CD4-positive, alpha-beta memory T cell (primary cell): ENCODE results near the gene KDM4C. TPM values are rescaled to one million over a fixed set of nuclear protein-coding genes. Genes with fewer than 3 reads are reported as not detected.

Experiments used
- CTCF ChIA-PET: fragments of 350-600 bp; sonication (Branson Sonifier 250); formaldehyde crosslinking; loops from one replicate; lab custom pipeline; 2021; ENCODE audit warnings: inconsistent platforms; ENCODE audit not compliant: partially characterized antibody; lab: Charles Lee
- POLR2A ChIA-PET: fragments of 350-600 bp; sonication (Branson Sonifier 250); formaldehyde crosslinking; loops from one replicate; lab custom pipeline; 2021; ENCODE audit not compliant: partially characterized antibody; lab: Charles Lee
- DNase-seq, 5 donors: peaks; one replicate each; pipeline versions ENCODE4 v3.0.0 to v3.0.0-alpha.2; 2020 to 2022; ENCODE audit warnings: mixed read lengths in 1 of 5
- H3K27ac ChIP-seq: one replicate; pipeline ENCODE4 v1.7.0; 2013; ENCODE audit warnings: low read depth, low read length
- H3K27me3 ChIP-seq: 2 replicates; pipeline ENCODE4 v1.7.0; 2013; ENCODE audit warnings: mild to moderate bottlenecking, low read length, moderate library complexity; ENCODE audit not compliant: insufficient read depth
- H3K36me3 ChIP-seq: 2 replicates; pipeline ENCODE4 v1.7.0; 2013; ENCODE audit warnings: mild to moderate bottlenecking, low read length, moderate library complexity; ENCODE audit not compliant: insufficient read depth
- H3K4me1 ChIP-seq: 2 replicates; pipeline ENCODE4 v1.7.0; 2013; ENCODE audit warnings: mild to moderate bottlenecking, low read length, moderate library complexity; ENCODE audit not compliant: insufficient read depth
- H3K4me3 ChIP-seq, 2 donors: one replicate each; pipeline ENCODE4 v1.7.0; 2013; ENCODE audit warnings: low read length in 2 of 2, mild to moderate bottlenecking in 1 of 2
- H3K9me3 ChIP-seq, 2 donors: one replicate each; pipeline ENCODE4 v1.7.0; 2013; ENCODE audit warnings: low read length in 2 of 2, control low read depth in 1 of 2; ENCODE audit not compliant: control insufficient read depth in 1 of 2
- H3K27ac Mint-ChIP-seq, 7 donors: one replicate each; pipeline ENCODE4 v1.8.0; 2020 to 2021; ENCODE audit warnings: mixed read lengths in 7 of 7, mild to moderate bottlenecking in 6 of 7, inconsistent platforms in 3 of 7, moderate library complexity in 3 of 7
- H3K27me3 Mint-ChIP-seq, 2 donors: one replicate each; pipeline ENCODE4 v1.8.0; 2020 to 2021; ENCODE audit warnings: mixed read lengths in 2 of 2
- H3K36me3 Mint-ChIP-seq, 2 donors: one replicate each; pipeline ENCODE4 v1.8.0; 2020 to 2021; ENCODE audit warnings: mixed read lengths in 2 of 2, inconsistent platforms in 1 of 2, mild to moderate bottlenecking in 1 of 2
- H3K4me1 Mint-ChIP-seq, 4 donors: one replicate each; pipeline ENCODE4 v1.8.0; 2020 to 2021; ENCODE audit warnings: mixed read lengths in 4 of 4, mild to moderate bottlenecking in 1 of 4
- H3K4me3 Mint-ChIP-seq, 8 donors: one replicate each; pipeline ENCODE4 v1.8.0; 2020 to 2021; ENCODE audit warnings: mixed read lengths in 8 of 8, mild to moderate bottlenecking in 7 of 8, moderate library complexity in 6 of 8, inconsistent platforms in 3 of 8
- H3K9me3 Mint-ChIP-seq, 8 donors: one replicate each; pipeline ENCODE4 v1.8.0; 2020 to 2021; ENCODE audit warnings: mixed read lengths in 8 of 8, mild to moderate bottlenecking in 5 of 8, inconsistent platforms in 3 of 8, moderate library complexity in 1 of 8
- intact Hi-C: fragments of 100-400 bp; cut with micrococcal nuclease; formaldehyde crosslinking; loops from one replicate; pipeline ENCODE4 v1.15.1; 2023
- polyA plus RNA-seq, 2 donors: library from polyadenylated mRNA; unstranded; fragments of 300-500 nt; fragmentation: Illumina TruSeq; gene quantifications; one replicate each; pipeline ENCODE4 v1.2.3, GENCODE V29; 2021
- total RNA-seq, 2 experiments: library from RNA; stranded (reverse); gene quantifications; one replicate each; pipeline ENCODE4 v1.2.3, GENCODE V29; 2021

Gene KDM4C
- total and polyA plus RNA-seq, 4 experiments from 2014 or later = 36.3 to 90.7 (median 58.8) TPM

DNA sequence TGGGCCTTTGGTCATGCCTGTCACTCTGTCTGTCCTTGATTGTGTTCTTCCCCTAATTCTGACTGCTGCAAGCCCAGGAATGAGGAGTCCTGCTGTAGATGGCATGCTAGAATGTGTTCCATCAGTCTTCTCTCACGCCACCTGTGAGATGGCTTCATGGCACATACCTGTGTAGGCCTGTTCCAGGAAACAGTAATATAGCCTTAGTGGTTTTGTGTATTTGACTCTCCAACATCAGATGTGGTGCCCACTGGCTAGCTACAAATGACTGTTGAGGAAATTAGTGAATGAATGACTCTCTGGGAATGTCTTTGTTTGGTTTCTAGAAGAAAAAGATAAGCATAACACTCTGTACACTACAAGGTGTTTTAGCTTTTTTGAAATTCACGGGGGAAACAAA, 367.5 kb downstream of the KDM4C start:
- POLR2A ChIA-PET = no interaction called here
- peaks cover 67 to 77% of the 10 kb centered on the region in 2 donors for H3K36me3 Mint-ChIP-seq
- H3K4me3 Mint-ChIP-seq = no peak overlapping the region

DNA sequence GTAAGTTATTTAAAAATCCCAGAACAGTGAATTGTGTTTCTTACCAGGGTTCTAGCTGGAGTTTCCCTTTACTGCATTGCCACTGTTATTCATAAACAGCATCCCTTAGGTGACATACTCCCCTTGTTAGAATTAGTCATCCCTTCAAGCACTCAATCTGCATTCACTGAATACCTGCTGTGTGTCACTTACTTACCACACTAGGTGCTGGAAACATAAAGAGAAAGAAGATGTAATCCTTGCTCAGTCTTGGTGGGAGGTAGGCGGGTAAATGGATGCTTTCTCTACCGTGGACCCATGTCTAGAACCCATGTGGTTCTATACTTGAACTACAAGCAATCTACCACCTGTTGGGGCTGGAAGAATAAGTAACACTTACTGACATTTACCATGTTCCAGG, 371.6 kb downstream of the KDM4C start:
- DNase-seq = no peak
- Histone ChIP-seq H3K27me3 (no peaks in the 10 kb centered on the region), H3K9me3 (no peaks in the 10 kb centered on the region), H3K27ac (no peak overlapping the region), H3K36me3 (peaks cover 16% of the 10 kb centered on the region), H3K4me3 (no peak overlapping the region), H3K4me1 (no peaks in the 10 kb centered on the region)
- peaks cover 72 to 83% of the 10 kb centered on the region in 2 donors for H3K36me3 Mint-ChIP-seq
- H3K27me3 Mint-ChIP-seq = no peaks in the 10 kb centered on the region
- CTCF ChIA-PET = no interaction called here
- H3K4me1 Mint-ChIP-seq = peaks cover 3 to 6% (median 4%) of the 10 kb centered on the region in 4 donors
- H3K27ac Mint-ChIP-seq = peak overlapping the region in 1 of 7 donors; percentile 16
- H3K9me3 Mint-ChIP-seq = peaks cover 0 to 2% (median 0%) of the 10 kb centered on the region in 8 donors
- H3K4me3 Mint-ChIP-seq = no peak overlapping the region
- intact Hi-C loops = no loop called here
- POLR2A ChIA-PET = no interaction called here

More for the DNA sequence above, 367.5 kb downstream of the KDM4C start:
- H3K4me3 ChIP-seq = no peak overlapping the region
- Mint-ChIP-seq H3K27ac (peak overlapping the region in 5 of 7 donors; percentile 1 to 82 (median 13)), H3K9me3 (peaks cover 0 to 2% (median 0%) of the 10 kb centered on the region in 8 donors), H3K27me3 (no peaks in the 10 kb centered on the region), H3K4me1 (peaks cover 12 to 26% (median 22%) of the 10 kb centered on the region in 4 donors)
- peaks cover 8% of the 10 kb centered on the region for H3K36me3 ChIP-seq
- CTCF ChIA-PET = no interaction called here
- H3K27me3 ChIP-seq = no peaks in the 10 kb centered on the region
- no peaks in the 10 kb centered on the region for H3K9me3 ChIP-seq
- no peak overlapping the region for H3K27ac ChIP-seq
- peaks cover 4% of the 10 kb centered on the region for H3K4me1 ChIP-seq
- intact Hi-C loops = no loop called here
- no peak for DNase-seq

DNA sequence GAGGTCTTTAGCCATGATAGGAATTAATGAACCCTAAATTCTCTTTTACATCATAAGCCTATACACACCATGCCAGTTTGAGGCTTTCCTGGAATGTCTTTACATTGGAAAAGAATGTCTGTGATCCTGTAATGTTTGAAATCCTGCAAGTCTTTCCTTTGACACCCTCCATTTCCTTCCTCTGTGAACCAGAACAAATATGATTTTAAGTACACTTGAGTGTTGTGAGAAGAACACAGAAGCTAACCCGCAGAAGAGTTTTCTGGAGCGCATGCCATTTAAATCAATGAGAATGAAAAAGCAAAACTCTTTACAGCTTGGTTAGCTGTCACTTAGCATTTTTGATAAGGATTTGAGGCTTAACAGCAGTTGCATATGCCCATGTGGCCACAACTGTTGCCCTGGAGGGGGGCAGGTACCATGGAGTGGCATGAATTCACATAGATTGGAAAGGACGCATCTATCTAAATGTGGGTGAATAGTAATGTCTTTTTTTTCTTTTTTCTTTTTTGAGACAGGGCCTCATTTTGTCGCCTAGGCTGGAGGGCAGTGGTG, 372.6 kb downstream of the KDM4C start:
- H3K27me3 Mint-ChIP-seq = no peaks in the 10 kb centered on the region
- H3K4me1 Mint-ChIP-seq = peaks cover 3 to 6% (median 4%) of the 10 kb centered on the region in 4 donors
- intact Hi-C loops = no loop called here
- DNase-seq = no peak
- ChIA-PET POLR2A (no interaction called here), CTCF (no interaction called here)
- Histone ChIP-seq H3K9me3 (no peaks in the 10 kb centered on the region), H3K4me3 (no peak overlapping the region), H3K27ac (no peak overlapping the region), H3K27me3 (no peaks in the 10 kb centered on the region), H3K4me1 (no peaks in the 10 kb centered on the region), H3K36me3 (peaks cover 16% of the 10 kb centered on the region)
- H3K4me3 Mint-ChIP-seq = no peak overlapping the region
- peaks cover 71 to 84% of the 10 kb centered on the region in 2 donors for H3K36me3 Mint-ChIP-seq
- no peak overlapping the region for H3K27ac Mint-ChIP-seq
- H3K9me3 Mint-ChIP-seq = peaks cover 0 to 2% (median 0%) of the 10 kb centered on the region in 8 donors

DNA sequence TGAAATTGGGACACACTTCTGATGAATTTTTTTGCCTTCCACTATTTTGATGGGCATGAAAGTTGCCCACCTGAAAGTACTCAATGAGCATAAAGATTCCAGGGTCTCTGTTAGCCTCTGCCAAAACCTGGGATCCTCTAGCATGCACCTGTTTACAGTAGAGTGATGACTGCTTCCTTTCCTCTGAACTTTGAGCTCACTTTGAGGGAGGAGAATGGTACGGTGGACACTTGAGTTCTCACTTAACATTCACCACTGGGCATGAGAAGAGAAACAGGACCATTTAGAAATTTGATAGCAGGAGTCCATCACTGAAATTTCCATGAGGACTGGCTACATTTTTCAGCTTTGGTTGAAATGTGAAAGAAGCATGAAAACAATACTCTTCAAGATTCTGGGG, 374.8 kb downstream of the KDM4C start:
- POLR2A ChIA-PET = no interaction called here
- H3K27me3 Mint-ChIP-seq = no peaks in the 10 kb centered on the region
- H3K27ac ChIP-seq = no peak overlapping the region
- CTCF ChIA-PET = no interaction called here
- H3K27ac Mint-ChIP-seq = peak overlapping the region in 1 of 7 donors; percentile 41
- no peak overlapping the region for H3K4me3 Mint-ChIP-seq
- DNase-seq = no peak
- H3K4me3 ChIP-seq = no peak overlapping the region
- peaks cover 78 to 83% of the 10 kb centered on the region in 2 donors for H3K36me3 Mint-ChIP-seq
- H3K9me3 Mint-ChIP-seq = no peaks in the 10 kb centered on the region
- no peaks in the 10 kb centered on the region for H3K9me3 ChIP-seq
- H3K27me3 ChIP-seq = no peaks in the 10 kb centered on the region
- peaks cover 16% of the 10 kb centered on the region for H3K36me3 ChIP-seq
- H3K4me1 ChIP-seq = no peaks in the 10 kb centered on the region
- no peaks in the 10 kb centered on the region for H3K4me1 Mint-ChIP-seq
- intact Hi-C loops = no loop called here

DNA sequence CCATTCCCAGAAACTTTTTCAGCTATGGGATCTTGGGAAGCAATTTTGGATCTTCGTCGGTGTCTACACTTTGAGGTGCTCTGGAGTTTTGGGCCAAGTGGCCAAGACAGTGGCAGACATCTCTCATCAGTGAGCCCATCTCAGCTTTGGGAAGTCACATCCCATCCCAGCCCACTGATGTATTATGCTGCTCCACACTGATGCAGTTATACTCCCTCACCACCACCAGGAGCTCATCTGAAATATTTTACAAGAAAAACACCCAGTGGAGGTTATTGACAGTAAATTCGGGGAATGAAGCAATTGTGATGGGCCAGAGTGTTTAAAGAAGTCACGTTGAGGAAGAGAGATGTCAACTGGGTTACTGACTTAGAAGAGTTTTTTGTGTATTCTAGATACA, 378.0 kb downstream of the KDM4C start:
- no peaks in the 10 kb centered on the region for H3K4me1 ChIP-seq
- POLR2A ChIA-PET = no interaction called here
- no peaks in the 10 kb centered on the region for H3K27me3 Mint-ChIP-seq
- H3K27me3 ChIP-seq = no peaks in the 10 kb centered on the region
- no peaks in the 10 kb centered on the region for H3K9me3 ChIP-seq
- no peak overlapping the region for H3K27ac Mint-ChIP-seq
- H3K4me1 Mint-ChIP-seq = peaks cover 0 to 5% (median 2%) of the 10 kb centered on the region in 4 donors
- CTCF ChIA-PET = no interaction called here
- H3K4me3 ChIP-seq = no peak overlapping the region
- intact Hi-C loops = no loop called here
- no peaks in the 10 kb centered on the region for H3K9me3 Mint-ChIP-seq
- no peak overlapping the region for H3K27ac ChIP-seq
- H3K36me3 Mint-ChIP-seq = peaks cover 67 to 69% of the 10 kb centered on the region in 2 donors
- H3K4me3 Mint-ChIP-seq = no peak overlapping the region
- peaks cover 8% of the 10 kb centered on the region for H3K36me3 ChIP-seq
- no peak for DNase-seq

DNA sequence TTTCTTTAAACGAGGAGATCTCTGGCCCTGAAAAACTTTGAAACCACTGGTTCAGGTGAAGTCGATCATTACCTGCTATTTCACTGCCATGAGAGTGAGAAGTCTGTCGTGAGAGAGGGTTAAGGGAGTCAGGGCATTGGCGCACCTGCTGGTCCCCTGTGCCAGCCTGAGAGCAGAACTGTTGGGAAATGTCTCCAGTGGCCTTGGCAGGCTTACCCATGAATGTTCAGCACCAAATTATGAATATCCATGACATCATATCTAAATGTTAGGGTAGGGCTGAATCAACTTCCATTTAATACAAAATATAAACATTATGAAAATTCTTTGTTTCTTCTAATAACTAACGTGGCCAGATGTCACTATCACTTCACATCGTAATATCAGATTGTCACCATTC, 379.3 kb downstream of the KDM4C start:
- no peaks in the 10 kb centered on the region for H3K9me3 Mint-ChIP-seq
- no peaks in the 10 kb centered on the region for H3K9me3 ChIP-seq
- H3K27me3 ChIP-seq = no peaks in the 10 kb centered on the region
- H3K4me1 ChIP-seq = no peaks in the 10 kb centered on the region
- ChIA-PET CTCF (interaction anchor here (0.9 kb wide), 1 partner anchor 13 kb away, joined by 3 read pairs; no protein-coding TSS in a partner anchor), POLR2A (no interaction called here)
- no peak for DNase-seq
- no peak overlapping the region for H3K27ac Mint-ChIP-seq
- H3K4me1 Mint-ChIP-seq = peaks cover 0 to 7% (median 3%) of the 10 kb centered on the region in 4 donors
- H3K36me3 Mint-ChIP-seq = peaks cover 64 to 66% of the 10 kb centered on the region in 2 donors
- H3K4me3 ChIP-seq = no peak overlapping the region
- H3K27ac ChIP-seq = no peak overlapping the region
- H3K27me3 Mint-ChIP-seq = no peaks in the 10 kb centered on the region
- intact Hi-C loops = no loop called here
- H3K4me3 Mint-ChIP-seq = no peak overlapping the region
- H3K36me3 ChIP-seq = peaks cover 3% of the 10 kb centered on the region

DNA sequence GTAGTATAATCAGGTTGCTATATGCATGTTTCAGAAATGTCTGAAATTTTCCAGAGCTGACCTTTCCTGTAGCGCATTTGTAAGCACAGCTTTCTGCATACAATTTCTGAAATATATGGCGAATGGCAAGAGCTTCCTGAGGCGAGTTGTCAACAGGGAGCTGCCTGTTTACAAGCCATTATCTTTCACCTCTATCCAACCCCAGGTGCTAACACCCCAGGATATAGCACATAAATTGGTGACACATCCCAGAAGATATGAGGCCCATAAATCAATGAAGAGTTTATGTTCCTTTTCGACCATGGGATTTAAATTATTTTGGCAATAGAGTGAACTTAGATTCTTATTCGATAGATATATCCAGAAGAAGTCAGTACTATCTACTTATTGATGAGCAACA, 379.8 kb downstream of the KDM4C start:
- POLR2A ChIA-PET = no interaction called here
- Histone ChIP-seq H3K4me3 (no peak overlapping the region), H3K36me3 (no peaks in the 10 kb centered on the region), H3K9me3 (no peaks in the 10 kb centered on the region), H3K27ac (no peak overlapping the region), H3K4me1 (no peaks in the 10 kb centered on the region), H3K27me3 (no peaks in the 10 kb centered on the region)
- Mint-ChIP-seq H3K4me1 (peaks cover 0 to 10% (median 3%) of the 10 kb centered on the region in 4 donors), H3K4me3 (no peak overlapping the region), H3K27ac (no peak overlapping the region), H3K27me3 (no peaks in the 10 kb centered on the region), H3K36me3 (peaks cover 64% of the 10 kb centered on the region in 2 donors), H3K9me3 (no peaks in the 10 kb centered on the region)
- DNase-seq = no peak
- CTCF ChIA-PET = no interaction called here
- intact Hi-C loops = no loop called here
